G401 (cell line): ENCODE data around the gene RCOR3. TPM values are rescaled to one million over a fixed set of nuclear protein-coding genes. Genes with fewer than 3 reads are reported as not detected.
"Not testable (repeated sequence)": the region's sequence is repeated elsewhere in the genome, so short reads cannot be mapped to it uniquely, and the experiment has no call there.

Experiments used
- DNase-seq: peaks from one replicate; pipeline ENCODE4 v3.0.0-alpha.2; 2015; ENCODE audit warnings: low spot score
- in situ Hi-C: cut with HindIII; loops from 2 replicates; pipeline ENCODE4 v1.10.0; 2016; ENCODE audit warnings: low sequenced_read_pairs, mixed read lengths
- total RNA-seq: library from RNA; depleted of rRNA; stranded (reverse); fragments of >200 nt; shearing (Covaris generic); gene quantifications from 2 replicates; pipeline ENCODE4 v1.2.3, GENCODE V29; 2014

The RCOR3 gene
- total RNA-seq, 1 experiment from 2014 or later: 8.1 TPM

- in situ Hi-C loops: no loop called here
- no peak for DNase-seq
These were observed 76.5 kb downstream of the RCOR3 start for GRCh38 chr1:211335522-211336157.

- in situ Hi-C loops: no loop called here
- DNase-seq: no peak
These were observed 77.0 kb downstream of the RCOR3 start for GRCh38 chr1:211336161-211336560.

GRCh38 chr1:211336775-211337174, 77.6 kb downstream of the RCOR3 start:
- DNase-seq: no peak
- in situ Hi-C loops: no loop called here

GRCh38 chr1:211337430-211338223, 78.5 kb downstream of the RCOR3 start:
- DNase-seq: no peak
- in situ Hi-C loops: no loop called here

GRCh38 chr1:211338224-211338620, 79.1 kb downstream of the RCOR3 start:
- in situ Hi-C loops: no loop called here
- DNase-seq: no peak

GRCh38 chr1:211339631-211340041, 80.5 kb downstream of the RCOR3 start:
- in situ Hi-C loops: no loop called here
- DNase-seq: no peak

GRCh38 chr1:211340622-211341507, 81.7 kb downstream of the RCOR3 start:
- in situ Hi-C loops: no loop called here
- DNase-seq: no peak

GRCh38 chr1:211341999-211342398, 82.8 kb downstream of the RCOR3 start:
- no peak for DNase-seq
- in situ Hi-C loops: no loop called here

GRCh38 chr1:211343607-211344006, 84.4 kb downstream of the RCOR3 start:
- no peak for DNase-seq
- in situ Hi-C loops: no loop called here

GRCh38 chr1:211344152-211344618, 85.0 kb downstream of the RCOR3 start:
- DNase-seq: no peak
- in situ Hi-C loops: no loop called here

- DNase-seq: no peak
- in situ Hi-C loops: no loop called here
These were observed 86.6 kb downstream of the RCOR3 start for GRCh38 chr1:211345719-211346118.

GRCh38 chr1:211347077-211347844, 88.1 kb downstream of the RCOR3 start:
- in situ Hi-C loops: no loop called here
- DNase-seq: no peak

- DNase-seq: no peak
- in situ Hi-C loops: no loop called here
These were observed 89.4 kb downstream of the RCOR3 start for GRCh38 chr1:211348547-211348946.

GRCh38 chr1:211349741-211350140, 90.6 kb downstream of the RCOR3 start:
- no peak for DNase-seq
- in situ Hi-C loops: no loop called here

- in situ Hi-C loops: not testable (repeated sequence)
These were observed 92.9 kb downstream of the RCOR3 start for GRCh38 chr1:211352055-211352454.

GRCh38 chr1:211352465-211352864, 93.3 kb downstream of the RCOR3 start:
- in situ Hi-C loops: no loop called here
- DNase-seq: no peak

More at GRCh38 chr1:211352055-211352454, 92.9 kb downstream of the RCOR3 start:
- not testable (repeated sequence) for DNase-seq

- no peak for DNase-seq
- in situ Hi-C loops: no loop called here
These were observed 93.9 kb downstream of the RCOR3 start for GRCh38 chr1:211352985-211353515.

GRCh38 chr1:211353562-211354212, 94.5 kb downstream of the RCOR3 start:
- no peak for DNase-seq
- in situ Hi-C loops: no loop called here
